Erythroblast (primary cell): ENCODE measurements around the gene URGCP.
A peak's percentile ranks its signal among the peaks of the same experiment; 100 is the strongest.

Source experiments
- DNase-seq, 2 experiments: peaks; one replicate each; lab custom pipeline; 2025; lab: John Stamatoyannopoulos, UW
- GATA1 ChIP-seq: IDR thresholded peaks from 2 replicates; pipeline ENCODE4 v1.6.1; 2011; ENCODE audit warnings: low read depth, mild to moderate bottlenecking, control low read depth, low read length, moderate library complexity
- POLR2A ChIP-seq: IDR thresholded peaks from 2 replicates; pipeline ENCODE4 v1.6.1; 2011; ENCODE audit warnings: mild to moderate bottlenecking, low read length

URGCP gene

DNA sequence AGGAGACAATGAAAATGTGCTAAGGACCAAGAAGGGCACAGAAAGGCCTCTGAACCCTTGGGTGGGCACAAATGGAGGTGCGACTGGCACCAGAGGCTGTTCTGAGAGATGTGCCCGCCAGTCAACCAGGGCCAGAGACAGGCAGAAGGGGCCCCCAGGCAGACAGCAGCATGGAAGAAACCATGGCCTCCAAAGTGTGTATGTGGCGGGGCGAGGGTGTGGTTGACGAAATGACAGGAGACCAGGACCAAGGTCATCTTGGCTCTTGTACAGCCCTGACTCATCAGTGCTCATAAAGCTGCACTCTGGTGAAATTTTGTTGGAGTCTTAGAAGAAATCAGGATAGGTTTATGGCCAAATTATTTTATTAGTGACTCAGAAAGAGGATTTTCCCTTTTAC is 33.1 kb downstream of the URGCP start:
- TF ChIP-seq GATA1 = no peak
- no peak for TF ChIP-seq POLR2A
- DNase-seq = peak; percentile 39 to 59

DNA sequence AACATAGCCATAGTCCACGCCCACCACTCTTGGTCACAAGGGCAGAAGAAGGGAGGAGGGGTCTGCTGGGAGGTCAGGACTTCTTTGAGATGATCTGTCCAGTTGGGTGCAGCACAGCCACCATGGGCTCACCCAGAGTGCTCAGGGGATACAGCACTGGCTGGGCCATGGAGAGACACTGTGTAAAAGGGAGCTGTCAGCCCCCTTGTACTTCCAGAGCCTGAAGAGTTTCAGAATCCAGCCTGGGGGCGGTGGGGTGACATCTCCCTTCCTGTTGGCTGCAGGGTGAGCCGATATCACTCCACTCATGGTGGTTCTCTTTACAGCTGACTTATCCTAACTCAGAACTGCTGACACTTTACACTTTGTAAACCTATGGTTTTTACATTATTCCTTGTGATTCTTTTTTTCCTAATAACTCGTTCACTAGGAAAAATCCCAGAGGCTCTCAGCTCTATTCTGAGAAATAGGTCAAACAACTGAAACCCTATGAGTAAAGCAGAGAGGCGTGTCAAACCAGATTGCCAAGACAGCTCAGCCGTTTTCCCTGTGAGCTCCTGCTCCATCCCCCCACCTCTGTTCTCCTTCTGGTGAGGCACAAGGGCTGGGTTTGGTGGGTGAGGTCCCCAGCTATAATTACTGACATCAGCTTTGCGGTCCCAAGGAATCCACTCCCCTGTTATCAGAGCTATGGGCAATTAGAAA is 33.8 kb downstream of the URGCP start:
- DNase-seq = no peak

DNA sequence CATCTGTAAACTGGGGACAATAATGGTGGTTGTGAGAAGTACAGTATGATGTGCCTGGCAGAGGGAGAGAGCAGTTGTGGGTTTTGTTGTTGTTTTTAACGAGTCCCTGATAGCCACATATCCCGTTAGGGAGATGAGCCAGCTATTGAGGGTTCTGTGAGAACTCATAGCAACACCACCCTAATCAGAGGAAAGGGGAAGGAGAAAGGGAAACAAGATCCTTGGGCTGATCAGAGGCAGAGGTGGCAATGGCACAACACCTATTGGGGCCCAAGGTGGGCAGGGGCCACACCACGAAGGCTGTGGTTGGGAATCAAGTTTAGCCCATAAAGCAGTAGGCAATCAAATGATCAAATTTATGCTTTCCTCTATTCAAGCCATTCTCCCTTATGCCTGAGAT is 35.3 kb downstream of the URGCP start:
- TF ChIP-seq POLR2A (no peak), GATA1 (no peak)
- no peak for DNase-seq

More for the DNA sequence above, 33.8 kb downstream of the URGCP start:
- no peak for TF ChIP-seq POLR2A

DNA sequence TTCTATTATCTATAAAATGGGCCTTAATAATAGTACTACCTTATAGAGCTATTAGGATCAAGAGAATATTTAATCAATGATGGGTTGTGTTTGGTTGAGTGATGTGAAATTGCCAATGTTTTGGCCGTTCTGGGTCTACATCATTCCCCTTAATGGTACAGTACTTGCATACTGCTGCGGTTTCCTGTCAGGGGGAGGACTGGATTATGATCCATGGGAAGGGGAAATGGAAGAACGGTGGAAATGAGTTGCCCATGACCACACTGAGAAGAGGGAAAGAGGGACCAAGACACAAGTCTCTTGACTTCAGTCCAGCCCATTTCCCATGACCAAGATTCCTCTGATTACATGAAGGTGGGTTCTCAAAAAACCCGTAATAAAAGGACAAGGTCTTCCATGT is 36.1 kb downstream of the URGCP start:
- DNase-seq = no peak

DNA sequence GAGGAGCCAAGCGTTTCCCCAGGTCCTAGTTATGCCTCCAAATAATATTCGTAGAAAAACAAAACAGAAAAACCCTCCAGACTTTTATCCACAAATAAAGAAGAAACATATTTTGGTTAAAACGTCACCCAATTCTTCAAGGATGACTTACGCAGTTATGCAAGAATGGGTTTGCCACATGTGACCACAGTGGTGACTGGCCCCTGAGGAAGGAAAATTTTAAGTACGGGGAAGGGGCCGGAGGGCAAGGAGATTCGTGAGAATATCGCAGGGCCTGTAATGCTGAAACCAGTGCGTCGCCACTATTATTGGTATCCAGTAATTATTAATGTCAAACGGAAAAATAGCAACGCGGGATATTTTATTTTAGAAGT is 36.5 kb downstream of the URGCP start:
- DNase-seq = peak; percentile 54 to 62
- TF ChIP-seq GATA1 = no peak
- no peak for TF ChIP-seq POLR2A

More for the DNA sequence above, 36.1 kb downstream of the URGCP start:
- no peak for TF ChIP-seq GATA1
- TF ChIP-seq POLR2A = no peak

DNA sequence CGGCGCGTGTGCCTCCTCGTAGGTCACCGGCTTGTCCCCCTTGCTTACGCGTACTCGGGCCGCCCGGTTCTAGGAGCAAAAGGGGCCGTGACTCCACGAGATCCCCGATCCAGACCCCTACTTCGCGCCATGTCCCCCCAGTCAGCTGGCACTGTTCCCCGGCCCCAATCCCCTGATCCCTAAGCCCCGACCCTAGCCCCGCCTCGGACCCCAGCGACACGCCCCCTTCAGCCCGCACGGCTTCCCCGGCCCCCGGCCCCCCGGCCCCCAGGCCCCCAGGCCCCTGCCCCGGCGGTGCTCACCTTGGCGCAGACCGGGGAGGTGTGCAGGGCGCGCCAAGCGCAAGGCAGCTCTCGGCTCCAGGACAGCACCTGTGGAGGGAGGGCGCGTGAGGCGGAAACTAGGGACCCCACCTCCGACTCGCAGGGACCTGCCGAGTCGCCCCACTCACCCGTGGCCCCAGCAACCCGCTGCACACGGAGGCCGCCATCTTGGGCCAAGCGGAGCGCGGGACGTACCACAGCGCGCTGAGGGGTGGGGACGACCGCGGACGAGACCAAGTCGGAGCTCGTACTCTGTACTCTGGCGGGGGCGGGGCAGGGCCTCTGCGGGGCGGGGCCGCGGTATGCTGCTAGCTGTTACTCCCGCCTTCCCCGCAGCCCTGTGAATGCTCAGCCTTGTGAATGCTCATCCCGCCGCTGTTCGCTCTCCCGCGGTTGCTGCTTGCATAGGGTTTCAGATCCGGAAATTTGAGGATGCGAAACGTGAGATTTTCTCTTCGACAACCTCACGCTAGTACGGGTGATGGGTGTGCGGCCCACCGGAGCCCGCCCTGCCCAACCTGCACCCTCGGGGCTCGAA is 37.2 kb downstream of the URGCP start, which contains the start of gene MRPS24:
Gene MRPS24, minus strand, starts transcription at position 512 of the 861 bp plus-strand sequence. Its CDS starts 22 bp downstream, at position 490.
- peak; percentile 44 for TF ChIP-seq POLR2A
- TF ChIP-seq GATA1 = no peak
- DNase-seq = peak; percentile 97 to 98

DNA sequence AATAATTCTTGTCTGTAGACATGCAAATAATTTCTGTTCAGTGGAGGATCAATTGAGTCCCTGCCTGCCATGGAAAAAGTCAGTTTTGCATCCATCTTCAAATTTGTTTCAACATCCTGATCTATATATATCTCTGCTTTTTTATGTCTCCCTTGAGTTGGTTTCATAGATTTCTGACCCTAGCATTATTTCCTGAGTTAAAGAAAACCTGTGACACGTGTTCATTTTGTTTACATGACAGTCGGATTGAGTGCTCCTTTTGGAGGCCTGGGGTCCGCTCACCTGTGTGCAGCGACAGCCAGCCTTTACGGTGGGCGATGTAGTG is 37.8 kb downstream of the URGCP start:
- DNase-seq = peak in 1 of 2 experiments; percentile 50
- TF ChIP-seq POLR2A (no peak), GATA1 (no peak)

DNA sequence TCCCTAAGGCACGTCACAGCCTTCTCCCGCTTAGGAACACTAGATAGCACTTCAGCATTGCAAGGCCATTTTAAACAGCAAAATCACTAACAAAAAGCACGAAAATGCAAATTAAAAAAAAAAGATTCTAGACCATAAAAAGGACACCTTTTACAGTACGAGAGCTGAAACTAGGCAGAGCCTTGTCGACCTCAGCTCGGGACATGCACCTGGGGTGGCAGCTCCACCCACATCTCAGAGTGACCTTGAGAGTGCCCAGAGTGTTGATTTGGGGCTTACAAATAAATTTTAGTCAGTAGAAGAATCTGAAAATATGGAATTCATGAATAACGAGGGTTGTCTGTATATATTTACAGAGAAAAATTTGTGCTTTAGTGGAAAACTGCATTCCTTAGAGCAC is 38.2 kb downstream of the URGCP start:
- DNase-seq = peak; percentile 40 to 43
- TF ChIP-seq GATA1 = no peak
- TF ChIP-seq POLR2A = no peak

DNA sequence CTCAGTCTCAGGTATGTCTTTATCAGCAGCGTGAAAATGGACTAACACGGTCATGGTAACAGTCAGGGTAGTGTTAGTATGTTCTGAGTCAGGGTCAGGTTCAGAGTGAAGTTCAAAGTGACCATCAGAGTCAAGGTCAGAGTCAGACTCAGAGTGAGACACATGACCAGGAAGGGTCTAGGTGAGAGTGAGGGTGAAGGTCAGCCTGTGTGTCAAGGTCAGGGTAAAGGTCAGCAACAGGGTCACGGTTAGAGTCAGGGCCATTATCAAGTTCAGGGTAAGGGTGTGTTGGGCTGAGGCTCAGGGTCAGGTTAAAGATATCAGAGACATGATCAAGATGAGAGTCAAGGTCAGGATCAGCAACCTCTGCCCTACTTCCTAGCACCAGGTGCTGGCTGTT is 41.1 kb downstream of the URGCP start:
- DNase-seq = no peak
- no peak for TF ChIP-seq POLR2A
- no peak for TF ChIP-seq GATA1

DNA sequence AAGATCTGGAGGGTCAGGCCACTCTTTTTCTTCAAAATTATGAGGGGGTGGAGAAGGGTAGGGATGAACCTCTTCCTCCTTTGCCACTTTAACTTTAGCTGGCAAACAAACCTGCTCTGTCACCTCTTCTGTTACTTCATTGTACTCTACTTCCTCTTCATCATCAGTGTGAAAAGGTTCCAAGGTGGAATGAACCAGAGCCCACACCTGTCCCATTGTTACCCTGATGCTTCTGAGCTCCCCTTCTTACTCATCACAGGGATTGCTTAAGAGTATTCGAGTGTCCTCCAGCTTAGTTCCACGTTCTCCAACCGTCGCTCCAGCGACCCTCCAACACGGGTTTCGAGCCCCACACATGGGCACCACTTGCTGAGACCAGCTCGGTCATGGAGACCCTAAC is 42.3 kb downstream of the URGCP start:
- no peak for DNase-seq

DNA sequence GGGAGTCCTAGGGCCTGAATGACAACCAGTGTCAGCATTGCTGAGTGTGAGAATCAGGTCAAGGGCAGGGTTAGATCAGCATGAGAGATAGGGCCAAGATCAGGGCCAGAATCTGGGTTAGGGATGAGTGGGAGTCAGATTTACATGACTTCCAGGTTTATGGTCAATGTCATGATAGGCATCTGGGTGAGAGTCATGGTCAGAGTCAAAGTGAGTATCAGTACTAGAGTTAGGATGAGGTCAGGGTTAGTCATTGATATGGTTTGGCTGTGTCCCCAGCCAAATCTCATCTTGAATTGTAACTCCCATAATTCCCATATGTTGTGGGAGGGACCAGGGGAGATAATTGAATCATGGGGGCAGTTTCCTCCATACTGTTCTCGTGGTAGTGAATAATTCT is 49.4 kb downstream of the URGCP start:
- peak in 1 of 2 experiments; percentile 20 for DNase-seq
- TF ChIP-seq POLR2A (no peak), GATA1 (no peak)

More for the DNA sequence above, 42.3 kb downstream of the URGCP start:
- TF ChIP-seq GATA1 (no peak), POLR2A (no peak)

DNA sequence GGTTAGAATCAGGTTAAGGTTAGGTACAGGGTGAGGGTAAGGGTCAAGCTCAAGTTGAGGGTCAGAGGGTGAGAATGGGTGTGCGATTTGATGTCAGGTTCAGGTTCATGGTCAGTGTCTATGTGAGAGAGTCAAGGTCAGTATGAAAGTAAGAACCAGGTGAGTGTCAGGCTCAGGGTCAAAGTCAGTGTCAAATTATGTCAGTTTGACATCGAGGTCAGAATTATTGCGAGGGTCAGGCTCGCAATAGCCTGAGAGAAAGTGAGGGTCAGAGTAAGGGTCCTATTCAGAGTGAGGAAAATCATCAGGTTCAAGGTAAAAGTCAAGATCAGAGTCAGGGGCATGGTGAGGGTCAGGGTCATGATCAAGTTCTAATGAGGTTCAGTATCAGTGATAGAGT is 50.1 kb downstream of the URGCP start:
- TF ChIP-seq POLR2A (no peak), GATA1 (no peak)
- DNase-seq = no peak

DNA sequence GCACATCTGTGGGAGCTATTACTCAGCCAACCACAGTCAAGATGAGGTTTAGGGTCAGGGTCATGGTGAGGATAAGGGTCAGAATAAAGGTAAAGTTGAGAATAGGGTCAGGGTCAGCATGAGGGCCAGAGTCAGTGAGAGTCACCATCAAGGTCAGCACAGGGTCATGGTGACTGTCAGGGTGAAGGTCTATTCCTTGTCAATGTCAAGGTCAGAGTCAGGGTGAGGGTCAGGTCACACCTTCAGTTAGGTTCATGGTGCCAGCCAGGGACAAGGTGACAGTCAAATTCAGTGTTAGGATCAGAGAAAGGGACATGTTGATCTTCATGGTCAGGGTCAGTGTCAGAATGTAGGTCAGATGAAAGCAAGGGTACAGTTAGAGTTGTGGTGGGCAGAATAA is 51.2 kb downstream of the URGCP start:
- TF ChIP-seq POLR2A (no peak), GATA1 (no peak)
- no peak for DNase-seq

DNA sequence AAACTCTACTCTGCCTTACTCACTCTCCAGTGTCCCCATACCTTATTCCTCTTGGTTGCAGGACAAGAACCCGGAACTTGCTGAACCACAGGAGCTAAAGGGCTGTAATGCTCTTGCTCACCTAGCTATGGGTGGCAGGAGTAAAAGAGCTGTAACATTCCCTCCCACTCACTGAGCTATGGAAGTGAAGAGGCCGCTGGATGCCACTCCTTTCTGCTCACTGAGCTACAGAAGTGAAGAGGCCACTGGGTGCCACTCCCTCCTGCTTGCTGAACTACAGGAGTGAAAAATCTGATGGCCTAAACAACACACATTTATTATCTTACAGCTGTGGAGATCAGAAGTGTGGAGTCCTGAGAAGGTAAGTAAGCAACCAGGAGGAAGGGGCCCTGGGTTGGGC is 54.6 kb downstream of the URGCP start:
- no peak for TF ChIP-seq POLR2A
- no peak for TF ChIP-seq GATA1
- DNase-seq = no peak
